Coronary artery (tissue), 2 donors: Measurements from ENCODE around the gene FBXL16.

Experiments
- DNase-seq: peaks from one replicate; pipeline ENCODE4 v3.0.0-alpha.2; 2017; ENCODE audit warnings: low spot score
- H3K27ac ChIP-seq, 2 donors: fragments of 200-600 bp; sonication (generic); one replicate each; pipeline ENCODE4 v1.5.1; 2016 to 2019
- H3K4me3 ChIP-seq: fragments of 200-600 bp; sonication (generic); 2 replicates; pipeline ENCODE4 v1.5.1; 2016; ENCODE audit warnings: mild to moderate bottlenecking, moderate library complexity
- TF ChIP-seq, protein P1 (sequence below): fragments of 200-600 bp; sonication (generic); IDR thresholded peaks from one replicate; pipeline ENCODE4 v1.5.1; 2019; ENCODE audit warnings: antibody characterized with exemption

Gene FBXL16

GRCh38 chr16:670485-671352, 34.9 kb downstream of the FBXL16 start:
- H3K27ac ChIP-seq, result no peak overlapping the region

DNA sequence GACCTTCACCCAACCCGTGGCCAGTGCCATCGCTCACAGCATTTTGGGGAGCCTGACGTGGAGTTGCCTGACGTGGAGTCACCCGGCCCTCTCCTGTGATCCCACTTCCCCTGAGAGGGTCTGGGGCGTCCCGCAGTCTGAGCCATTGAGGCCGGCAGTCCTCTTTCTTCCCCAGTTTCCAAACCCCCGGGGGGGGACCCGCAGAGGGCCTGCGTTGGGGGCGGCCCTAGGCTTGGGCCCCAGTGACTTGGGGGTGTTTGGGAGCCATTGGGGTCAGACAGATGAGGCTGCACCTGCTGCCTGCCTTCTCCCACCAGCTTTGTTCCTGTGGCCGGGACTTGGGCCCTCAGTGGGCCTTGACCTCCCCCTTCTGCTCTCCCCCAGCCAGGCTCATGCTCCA, 35.9 kb downstream of the FBXL16 start:
- Histone ChIP-seq H3K4me3 (no peak overlapping the region), H3K27ac (no peak overlapping the region)
- TF ChIP-seq, protein P1, sequence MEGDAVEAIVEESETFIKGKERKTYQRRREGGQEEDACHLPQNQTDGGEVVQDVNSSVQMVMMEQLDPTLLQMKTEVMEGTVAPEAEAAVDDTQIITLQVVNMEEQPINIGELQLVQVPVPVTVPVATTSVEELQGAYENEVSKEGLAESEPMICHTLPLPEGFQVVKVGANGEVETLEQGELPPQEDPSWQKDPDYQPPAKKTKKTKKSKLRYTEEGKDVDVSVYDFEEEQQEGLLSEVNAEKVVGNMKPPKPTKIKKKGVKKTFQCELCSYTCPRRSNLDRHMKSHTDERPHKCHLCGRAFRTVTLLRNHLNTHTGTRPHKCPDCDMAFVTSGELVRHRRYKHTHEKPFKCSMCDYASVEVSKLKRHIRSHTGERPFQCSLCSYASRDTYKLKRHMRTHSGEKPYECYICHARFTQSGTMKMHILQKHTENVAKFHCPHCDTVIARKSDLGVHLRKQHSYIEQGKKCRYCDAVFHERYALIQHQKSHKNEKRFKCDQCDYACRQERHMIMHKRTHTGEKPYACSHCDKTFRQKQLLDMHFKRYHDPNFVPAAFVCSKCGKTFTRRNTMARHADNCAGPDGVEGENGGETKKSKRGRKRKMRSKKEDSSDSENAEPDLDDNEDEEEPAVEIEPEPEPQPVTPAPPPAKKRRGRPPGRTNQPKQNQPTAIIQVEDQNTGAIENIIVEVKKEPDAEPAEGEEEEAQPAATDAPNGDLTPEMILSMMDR, result no peak
- DNase-seq, result no peak

More at GRCh38 chr16:670485-671352, 34.9 kb downstream of the FBXL16 start:
- no peak overlapping the region for H3K4me3 ChIP-seq
- DNase-seq, result no peak
- TF ChIP-seq, protein P1, result no peak

DNA sequence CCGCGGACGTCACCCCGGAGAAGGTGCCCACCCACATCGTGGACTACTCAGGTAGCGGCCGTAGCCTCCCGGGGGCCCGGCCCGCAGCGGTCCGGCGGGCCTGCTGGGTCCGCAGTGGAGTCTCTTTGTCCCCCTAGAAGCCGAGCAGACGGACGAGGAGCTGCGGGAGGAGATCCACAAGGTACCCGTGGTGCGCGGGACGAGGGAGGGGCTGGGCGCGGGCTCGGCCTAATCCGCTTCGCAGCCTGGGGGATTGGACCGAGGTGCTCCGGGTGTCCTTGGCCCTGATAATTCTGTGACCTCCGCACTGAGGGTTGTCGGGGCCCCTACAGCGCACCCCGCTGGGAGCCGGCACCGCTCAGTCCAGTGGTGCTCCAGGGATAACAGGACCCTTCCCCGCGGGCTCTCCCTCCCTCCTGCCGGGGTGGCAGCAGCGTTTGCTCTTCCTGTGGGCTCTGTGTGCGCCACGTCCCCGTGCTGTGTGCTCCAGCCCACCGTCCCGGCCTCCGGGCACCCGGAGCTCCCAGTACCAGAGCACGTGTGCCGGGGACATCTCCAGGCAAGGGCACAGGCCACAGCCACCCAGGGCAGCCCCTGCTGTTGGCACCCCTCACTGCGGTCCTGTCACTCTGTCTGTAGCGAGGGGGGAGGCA, 37.0 kb downstream of the FBXL16 start:
- no peak for DNase-seq
- TF ChIP-seq, protein P1, result no peak
- peak overlapping the region; percentile 77 to 96 for H3K27ac ChIP-seq
- H3K4me3 ChIP-seq, result peak overlapping the region; percentile 96

- Histone ChIP-seq H3K4me3 (peak within 1 kb of the TSS; percentile 96), H3K27ac (peak within 1 kb of the TSS; percentile 77 to 96)
- TF ChIP-seq, protein P1, result peak; percentile 90
- DNase-seq, result peak; percentile 94
These were observed 37.7 kb downstream of the FBXL16 start, which contains the start of gene RHOT2 for GRCh38 chr16:667780-668518. Gene RHOT2 (plus strand): TSS chr16:668132. CDS start chr16:668200, 68 bp downstream.

- no peak for DNase-seq
- H3K27ac ChIP-seq, result peak overlapping the region; percentile 77 to 96
- peak overlapping the region; percentile 96 for H3K4me3 ChIP-seq
- TF ChIP-seq, protein P1, result no peak
These were observed 38.4 kb downstream of the FBXL16 start for GRCh38 chr16:667113-667779.

- Histone ChIP-seq H3K27ac (no peak overlapping the region), H3K4me3 (no peak overlapping the region)
- DNase-seq, result no peak
- TF ChIP-seq, protein P1, result no peak
These were observed 39.0 kb downstream of the FBXL16 start for GRCh38 chr16:666572-666971.
